ENCODE measurements around the gene MRM3. TPM values are rescaled to one million over a fixed set of nuclear protein-coding genes. Genes with fewer than 3 reads are reported as not detected.
A peak's percentile ranks its signal among the peaks of the same experiment; 100 is the strongest.
"Not testable (repeated sequence)": the region's sequence is repeated elsewhere in the genome, so short reads cannot be mapped to it uniquely, and the experiment has no call there.

The MRM3 gene
- total RNA-seq, 1 donor from 2014 or later = 10.4 TPM

DNA sequence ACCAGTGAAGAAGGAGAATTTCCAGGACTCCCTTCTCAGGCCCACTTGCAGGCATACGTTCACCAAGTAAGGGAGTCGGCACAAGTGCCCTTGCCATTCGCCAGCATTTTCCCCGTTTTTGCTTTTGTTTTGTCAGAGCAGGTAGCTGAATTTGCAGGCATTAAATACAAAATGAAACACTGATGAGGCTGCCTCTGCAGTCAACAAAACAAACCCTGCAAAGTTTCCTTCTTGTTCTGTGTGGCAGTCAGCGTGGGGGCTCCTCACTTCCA lies 7.9 kb upstream of the MRM3 start:
- H3K4me3 Mint-ChIP-seq (ENCODE audit: unreplicated experiment) = no peak overlapping the region
- TF ChIP-seq, protein P1, sequence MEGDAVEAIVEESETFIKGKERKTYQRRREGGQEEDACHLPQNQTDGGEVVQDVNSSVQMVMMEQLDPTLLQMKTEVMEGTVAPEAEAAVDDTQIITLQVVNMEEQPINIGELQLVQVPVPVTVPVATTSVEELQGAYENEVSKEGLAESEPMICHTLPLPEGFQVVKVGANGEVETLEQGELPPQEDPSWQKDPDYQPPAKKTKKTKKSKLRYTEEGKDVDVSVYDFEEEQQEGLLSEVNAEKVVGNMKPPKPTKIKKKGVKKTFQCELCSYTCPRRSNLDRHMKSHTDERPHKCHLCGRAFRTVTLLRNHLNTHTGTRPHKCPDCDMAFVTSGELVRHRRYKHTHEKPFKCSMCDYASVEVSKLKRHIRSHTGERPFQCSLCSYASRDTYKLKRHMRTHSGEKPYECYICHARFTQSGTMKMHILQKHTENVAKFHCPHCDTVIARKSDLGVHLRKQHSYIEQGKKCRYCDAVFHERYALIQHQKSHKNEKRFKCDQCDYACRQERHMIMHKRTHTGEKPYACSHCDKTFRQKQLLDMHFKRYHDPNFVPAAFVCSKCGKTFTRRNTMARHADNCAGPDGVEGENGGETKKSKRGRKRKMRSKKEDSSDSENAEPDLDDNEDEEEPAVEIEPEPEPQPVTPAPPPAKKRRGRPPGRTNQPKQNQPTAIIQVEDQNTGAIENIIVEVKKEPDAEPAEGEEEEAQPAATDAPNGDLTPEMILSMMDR (IDR thresholded peaks at IDR 0.05) = no peak
- H3K9me3 Mint-ChIP-seq (ENCODE audit: unreplicated experiment) = no peaks in the 10 kb centered on the region
- peak overlapping the region; percentile 74 for H3K27ac Mint-ChIP-seq (ENCODE audit: unreplicated experiment)
- peaks cover 50% of the 10 kb centered on the region for H3K36me3 Mint-ChIP-seq (ENCODE audit: unreplicated experiment)
- peaks cover 21% of the 10 kb centered on the region for H3K4me1 Mint-ChIP-seq (ENCODE audit: unreplicated experiment)
- no peak for DNase-seq (ENCODE audit: extremely low spot score, unreplicated experiment)
- H3K27me3 Mint-ChIP-seq (ENCODE audit: unreplicated experiment) = no peaks in the 10 kb centered on the region

DNA sequence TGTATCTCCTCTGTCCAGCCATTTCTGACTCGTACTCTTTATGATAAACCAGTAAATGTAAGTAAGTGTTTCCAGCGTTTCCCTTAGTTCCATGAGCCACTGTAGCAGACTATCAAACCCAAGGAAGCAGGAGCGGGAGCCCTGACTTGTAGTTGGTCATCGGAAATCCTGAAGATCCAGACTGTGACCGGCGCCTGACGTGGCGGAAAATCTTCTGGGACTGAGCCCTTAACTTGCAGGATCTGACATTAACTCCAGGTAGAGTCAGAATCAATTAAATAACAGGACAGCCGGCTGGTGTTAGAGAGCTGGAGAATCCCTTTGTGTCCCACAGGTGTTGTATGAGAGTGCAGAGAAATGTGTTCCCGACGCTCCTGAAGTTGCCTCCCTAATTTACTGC lies 4.1 kb upstream of the MRM3 start:
- TF ChIP-seq, protein P1 (IDR thresholded peaks at IDR 0.05) = no peak
- H3K9me3 Mint-ChIP-seq (ENCODE audit: unreplicated experiment) = no peaks in the 10 kb centered on the region
- H3K4me3 Mint-ChIP-seq (ENCODE audit: unreplicated experiment) = no peak overlapping the region
- peaks cover 30% of the 10 kb centered on the region for H3K36me3 Mint-ChIP-seq (ENCODE audit: unreplicated experiment)
- H3K4me1 Mint-ChIP-seq (ENCODE audit: unreplicated experiment) = peaks cover 33% of the 10 kb centered on the region
- H3K27ac Mint-ChIP-seq (ENCODE audit: unreplicated experiment) = no peak overlapping the region
- no peak for DNase-seq (ENCODE audit: extremely low spot score, unreplicated experiment)
- H3K27me3 Mint-ChIP-seq (ENCODE audit: unreplicated experiment) = no peaks in the 10 kb centered on the region

DNA sequence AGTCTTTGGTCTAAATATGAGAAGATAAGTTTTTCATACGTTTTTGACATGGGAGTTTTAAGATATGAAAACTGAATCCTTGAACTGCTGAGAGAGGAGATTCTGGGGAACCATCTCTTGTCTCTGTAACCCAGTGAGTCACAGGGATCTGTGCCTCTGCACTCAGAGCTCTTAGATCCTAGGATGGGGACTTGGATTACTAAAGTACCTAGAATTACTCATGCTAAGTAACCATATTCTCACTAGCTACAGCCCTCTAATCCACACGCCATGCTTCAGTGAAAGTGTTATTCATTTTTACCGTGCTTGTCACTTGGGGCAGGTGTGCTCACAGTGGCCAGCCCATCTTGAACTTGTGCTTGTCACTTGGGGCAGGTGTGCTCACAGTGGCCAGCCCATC lies 2.0 kb downstream of the MRM3 start:
- DNase-seq (ENCODE audit: extremely low spot score, unreplicated experiment) = no peak
- peak overlapping the region; percentile 95 for H3K4me3 Mint-ChIP-seq (ENCODE audit: unreplicated experiment)
- no peaks in the 10 kb centered on the region for H3K27me3 Mint-ChIP-seq (ENCODE audit: unreplicated experiment)
- H3K27ac Mint-ChIP-seq (ENCODE audit: unreplicated experiment) = no peak overlapping the region
- H3K4me1 Mint-ChIP-seq (ENCODE audit: unreplicated experiment) = peaks cover 27% of the 10 kb centered on the region
- peaks cover 2% of the 10 kb centered on the region for H3K36me3 Mint-ChIP-seq (ENCODE audit: unreplicated experiment)
- TF ChIP-seq, protein P1 (IDR thresholded peaks at IDR 0.05) = no peak
- H3K9me3 Mint-ChIP-seq (ENCODE audit: unreplicated experiment) = no peaks in the 10 kb centered on the region

DNA sequence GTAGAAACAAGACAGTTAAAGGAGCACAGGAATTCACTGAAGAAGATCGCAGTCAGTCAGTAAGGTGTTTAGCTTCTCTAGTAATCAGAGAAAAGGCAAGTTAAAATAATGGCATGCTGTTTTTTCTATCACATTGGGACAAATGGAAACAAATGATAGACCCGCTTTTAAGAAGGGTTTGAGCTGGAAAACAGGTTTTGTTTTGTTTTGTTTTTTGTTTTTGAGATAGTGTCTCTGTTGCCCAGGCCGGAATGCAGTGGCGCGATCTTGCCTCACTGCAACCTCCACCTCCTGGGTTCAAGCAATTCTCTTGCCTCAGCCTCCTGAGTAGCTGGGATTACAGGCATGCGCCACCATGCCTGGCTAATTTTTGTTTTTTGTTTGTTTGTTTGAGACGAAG lies 3.7 kb downstream of the MRM3 start:
- H3K27me3 Mint-ChIP-seq (ENCODE audit: unreplicated experiment); DNase-seq (ENCODE audit: extremely low spot score, unreplicated experiment); H3K36me3 Mint-ChIP-seq (ENCODE audit: unreplicated experiment); H3K4me3 Mint-ChIP-seq (ENCODE audit: unreplicated experiment); H3K9me3 Mint-ChIP-seq (ENCODE audit: unreplicated experiment); H3K27ac Mint-ChIP-seq (ENCODE audit: unreplicated experiment): not testable (repeated sequence)
- H3K4me1 Mint-ChIP-seq (ENCODE audit: unreplicated experiment) = peaks cover 24% of the 10 kb centered on the region

DNA sequence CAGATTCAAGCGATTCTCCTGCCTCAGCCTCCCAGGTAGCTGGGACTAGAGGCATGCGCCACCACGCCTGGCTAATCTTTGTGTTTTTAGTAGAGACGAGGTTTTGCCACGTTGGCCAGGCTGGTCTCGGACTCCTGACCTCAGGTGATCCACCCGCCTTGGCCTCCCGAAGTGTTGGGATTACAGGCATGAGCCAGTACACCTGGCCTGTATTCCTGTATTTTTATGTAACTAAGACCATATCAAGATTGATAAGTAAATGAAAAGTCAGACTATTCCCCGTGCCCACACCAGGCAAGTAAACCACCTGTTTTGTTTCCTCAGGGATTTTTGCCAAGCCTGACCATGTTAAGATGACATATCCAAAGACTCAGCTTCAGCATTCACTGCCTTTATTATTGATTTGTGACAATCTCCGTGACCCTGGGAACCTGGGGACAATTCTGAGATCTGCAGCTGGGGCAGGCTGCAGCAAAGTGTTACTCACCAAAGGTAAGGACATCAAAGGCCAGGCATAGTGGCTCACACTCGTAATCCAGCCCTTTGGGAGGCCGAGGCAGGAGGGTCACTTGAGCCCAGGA lies 5.6 kb downstream of the MRM3 start:
- H3K9me3 Mint-ChIP-seq (ENCODE audit: unreplicated experiment) = no peaks in the 10 kb centered on the region
- peaks cover 4% of the 10 kb centered on the region for H3K36me3 Mint-ChIP-seq (ENCODE audit: unreplicated experiment)
- no peaks in the 10 kb centered on the region for H3K27me3 Mint-ChIP-seq (ENCODE audit: unreplicated experiment)
- H3K27ac Mint-ChIP-seq (ENCODE audit: unreplicated experiment) = no peak overlapping the region
- no peak for DNase-seq (ENCODE audit: extremely low spot score, unreplicated experiment)
- TF ChIP-seq, protein P1 (IDR thresholded peaks at IDR 0.05) = no peak
- H3K4me1 Mint-ChIP-seq (ENCODE audit: unreplicated experiment) = peaks cover 14% of the 10 kb centered on the region
- H3K4me3 Mint-ChIP-seq (ENCODE audit: unreplicated experiment) = no peak overlapping the region

DNA sequence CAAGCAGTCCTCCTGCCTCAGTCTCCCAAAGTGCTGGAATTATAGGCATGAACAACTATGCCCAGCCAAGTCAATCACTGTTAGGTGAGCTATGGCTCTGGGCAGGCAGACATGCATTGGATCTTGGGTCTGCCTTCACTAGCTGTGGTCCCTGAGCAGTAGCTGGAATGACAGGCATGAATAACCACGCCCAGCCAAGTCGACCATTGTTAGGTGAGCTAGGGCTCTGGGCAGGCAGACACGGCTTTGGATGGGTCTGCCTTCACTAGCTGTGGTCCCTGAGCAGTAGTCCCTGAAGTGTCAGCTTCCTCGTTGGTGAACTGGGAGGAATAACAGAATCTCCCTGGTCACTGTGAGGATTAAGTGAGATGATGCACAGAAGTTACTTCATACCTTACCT lies 6.4 kb downstream of the MRM3 start:
- peaks cover 4% of the 10 kb centered on the region for H3K36me3 Mint-ChIP-seq (ENCODE audit: unreplicated experiment)
- no peak overlapping the region for H3K4me3 Mint-ChIP-seq (ENCODE audit: unreplicated experiment)
- no peak overlapping the region for H3K27ac Mint-ChIP-seq (ENCODE audit: unreplicated experiment)
- no peaks in the 10 kb centered on the region for H3K27me3 Mint-ChIP-seq (ENCODE audit: unreplicated experiment)
- DNase-seq (ENCODE audit: extremely low spot score, unreplicated experiment) = no peak
- TF ChIP-seq, protein P1 (IDR thresholded peaks at IDR 0.05) = no peak
- peaks cover 6% of the 10 kb centered on the region for H3K4me1 Mint-ChIP-seq (ENCODE audit: unreplicated experiment)
- H3K9me3 Mint-ChIP-seq (ENCODE audit: unreplicated experiment) = no peaks in the 10 kb centered on the region
